Tibial nerve (tissue), 4 donors: ENCODE data around the gene CARNS1. TPM values are rescaled to one million over a fixed set of nuclear protein-coding genes. Genes with fewer than 3 reads are reported as not detected.
A peak's percentile ranks its signal among the peaks of the same experiment; 100 is the strongest.

Source experiments
- DNase-seq, 2 donors: peaks; one replicate each; pipeline ENCODE4 v3.0.0-alpha.2; 2019; ENCODE audit warnings: low spot score in 2 of 2
- H3K27ac ChIP-seq, 4 donors: fragments of 200-600 bp; sonication (generic) in 3 of 4; one replicate each; pipeline ENCODE4 v1.5.1; 2017 to 2019; ENCODE audit warnings: mild to moderate bottlenecking in 1 of 4
- H3K27me3 ChIP-seq, 2 donors: fragments of 200-600 bp; sonication (generic) in 1 of 2; one replicate each; pipeline versions ENCODE4 v1.5.1 to v1.6.0; 2017 to 2019
- H3K36me3 ChIP-seq, 3 donors: fragments of 200-600 bp; sonication (generic); one replicate each; pipeline ENCODE4 v1.5.1; 2018 to 2019
- H3K4me1 ChIP-seq, 4 donors: fragments of 200-600 bp; sonication (generic) in 3 of 4; one replicate each; pipeline ENCODE4 v1.5.1; 2017 to 2019
- H3K4me3 ChIP-seq, 4 donors: fragments of 200-600 bp; sonication (generic) in 3 of 4; one replicate each; pipeline ENCODE4 v1.5.1; 2017 to 2019; ENCODE audit warnings: mild to moderate bottlenecking in 1 of 4, moderate library complexity in 1 of 4
- H3K9me3 ChIP-seq, 4 donors: fragments of 200-600 bp; sonication (generic) in 3 of 4; one replicate each; pipeline ENCODE4 v1.5.1; 2017 to 2019
- EP300 ChIP-seq, 2 donors: sonication (generic); formaldehyde crosslinking; IDR thresholded peaks; one replicate each; pipeline ENCODE4 v1.6.1; 2017; ENCODE audit warnings: antibody characterized with exemption in 2 of 2, mild to moderate bottlenecking in 1 of 2
- POLR2A ChIP-seq, 2 donors: fragments of 450-650 bp; IDR thresholded peaks; one replicate each; pipeline ENCODE4 v1.6.1; 2017; ENCODE audit warnings: antibody characterized with exemption in 2 of 2, mild to moderate bottlenecking in 2 of 2, moderate library complexity in 2 of 2
- WGBS, 2 donors: methylation state at CpG; one replicate each; pipeline ENCODE4 v1.1.5; 2018; 5-methylcytosine and 5-hydroxymethylcytosine counted together
- total RNA-seq, 4 donors: library from RNA; depleted of rRNA; stranded (reverse); fragments of >200 nt; gene quantifications; one replicate each; pipeline ENCODE4 v1.1.0, GENCODE V29; 2016
- TF ChIP-seq, protein P1 (sequence below), 5 experiments: fragments of 200-600 bp in 3 of 5; fragments of 450-650 bp in 2 of 5; sonication (generic) in 3 of 5; IDR thresholded peaks; one replicate each; pipeline ENCODE4 v1.5.1; 2016 to 2019; ENCODE audit warnings: antibody characterized with exemption in 5 of 5, mild to moderate bottlenecking in 3 of 5, moderate library complexity in 2 of 5

Gene CARNS1
- total RNA-seq, 4 donors from 2014 or later, result 1.8 to 5.9 (median 4.3) TPM

DNA sequence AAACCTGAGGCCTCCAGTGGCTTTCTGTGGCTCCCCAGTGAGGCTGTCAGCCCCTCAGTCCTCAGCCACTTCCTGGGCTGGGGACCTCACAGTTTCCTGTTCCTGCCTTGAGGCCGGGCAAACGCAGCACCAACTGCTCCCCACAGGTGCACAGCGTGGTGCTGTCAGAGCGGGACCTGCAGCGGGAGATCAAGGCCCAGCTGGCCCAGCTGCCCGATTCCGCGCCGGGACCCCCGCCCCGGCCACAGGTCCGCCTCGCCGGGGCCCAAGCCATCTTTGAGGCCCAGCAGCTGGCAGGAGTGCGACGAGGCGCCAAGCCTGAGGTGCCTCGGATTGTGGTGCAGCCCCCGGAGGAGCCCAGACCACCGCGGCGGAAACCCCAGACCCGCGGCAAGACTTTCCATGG lies 6.2 kb upstream of the CARNS1 start:
- peak overlapping the region in 3 of 4 donors; percentile 51 to 77 (median 60) for H3K27ac ChIP-seq
- H3K4me3 ChIP-seq, result peak overlapping the region in 1 of 4 donors; percentile 20
- DNase-seq, result no peak
- H3K27me3 ChIP-seq, result peaks cover 0 to 41% of the 10 kb centered on the region in 2 donors
- TF ChIP-seq EP300 (IDR thresholded peaks at IDR 0.05), result no peak
- TF ChIP-seq, protein P1, sequence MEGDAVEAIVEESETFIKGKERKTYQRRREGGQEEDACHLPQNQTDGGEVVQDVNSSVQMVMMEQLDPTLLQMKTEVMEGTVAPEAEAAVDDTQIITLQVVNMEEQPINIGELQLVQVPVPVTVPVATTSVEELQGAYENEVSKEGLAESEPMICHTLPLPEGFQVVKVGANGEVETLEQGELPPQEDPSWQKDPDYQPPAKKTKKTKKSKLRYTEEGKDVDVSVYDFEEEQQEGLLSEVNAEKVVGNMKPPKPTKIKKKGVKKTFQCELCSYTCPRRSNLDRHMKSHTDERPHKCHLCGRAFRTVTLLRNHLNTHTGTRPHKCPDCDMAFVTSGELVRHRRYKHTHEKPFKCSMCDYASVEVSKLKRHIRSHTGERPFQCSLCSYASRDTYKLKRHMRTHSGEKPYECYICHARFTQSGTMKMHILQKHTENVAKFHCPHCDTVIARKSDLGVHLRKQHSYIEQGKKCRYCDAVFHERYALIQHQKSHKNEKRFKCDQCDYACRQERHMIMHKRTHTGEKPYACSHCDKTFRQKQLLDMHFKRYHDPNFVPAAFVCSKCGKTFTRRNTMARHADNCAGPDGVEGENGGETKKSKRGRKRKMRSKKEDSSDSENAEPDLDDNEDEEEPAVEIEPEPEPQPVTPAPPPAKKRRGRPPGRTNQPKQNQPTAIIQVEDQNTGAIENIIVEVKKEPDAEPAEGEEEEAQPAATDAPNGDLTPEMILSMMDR (IDR thresholded peaks at IDR 0.05), result no peak
- no peak for TF ChIP-seq POLR2A (IDR thresholded peaks at IDR 0.05)
- H3K4me1 ChIP-seq, result peaks cover 0 to 56% (median 34%) of the 10 kb centered on the region in 4 donors
- no peaks in the 10 kb centered on the region for H3K36me3 ChIP-seq
- no peaks in the 10 kb centered on the region for H3K9me3 ChIP-seq
- 68 to 80% methylated on average over 13 to 19 of the region's 24 CpGs for WGBS, 2 donors

DNA sequence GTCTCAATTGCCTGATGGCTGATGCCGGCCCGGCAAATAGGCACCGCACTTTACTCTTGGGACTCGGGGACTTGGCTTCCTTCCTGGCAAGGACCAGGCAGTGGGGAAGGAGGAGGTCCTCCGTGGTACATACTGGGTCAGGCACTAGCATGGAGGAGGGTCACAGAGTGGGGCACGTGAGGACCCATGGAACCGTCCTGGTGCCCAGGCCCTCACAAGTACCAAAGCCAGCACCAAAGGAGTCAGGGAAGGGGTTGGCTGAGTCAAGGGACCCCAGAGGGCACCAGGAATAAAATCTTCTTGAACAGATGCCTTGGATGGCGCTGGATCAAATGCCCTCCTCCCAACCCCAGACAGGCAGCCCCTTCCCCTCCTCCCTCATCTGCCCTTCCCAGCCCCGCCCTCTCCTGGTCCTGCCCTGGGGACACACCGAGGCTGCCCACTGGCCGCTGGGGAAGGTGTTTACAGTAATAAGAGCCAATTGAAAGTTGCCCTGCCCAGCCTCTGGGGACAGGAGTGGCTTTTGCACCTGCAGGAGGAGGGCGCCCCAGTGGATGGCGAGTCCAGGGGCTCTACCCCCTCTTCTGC lies 5.6 kb upstream of the CARNS1 start:
- no peak for DNase-seq
- H3K9me3 ChIP-seq, result no peaks in the 10 kb centered on the region
- H3K4me3 ChIP-seq, result peak overlapping the region in 1 of 4 donors; percentile 20
- TF ChIP-seq POLR2A (IDR thresholded peaks at IDR 0.05), result no peak
- TF ChIP-seq, protein P1 (IDR thresholded peaks at IDR 0.05), result no peak
- TF ChIP-seq EP300 (IDR thresholded peaks at IDR 0.05), result no peak
- H3K27ac ChIP-seq, result peak overlapping the region in 3 of 4 donors; percentile 51 to 77 (median 60)
- 17 to 23% methylated on average over 9 to 13 of the region's 13 CpGs for WGBS, 2 donors
- no peaks in the 10 kb centered on the region for H3K36me3 ChIP-seq
- peaks cover 0 to 55% (median 34%) of the 10 kb centered on the region in 4 donors for H3K4me1 ChIP-seq
- H3K27me3 ChIP-seq, result peaks cover 0 to 47% of the 10 kb centered on the region in 2 donors

DNA sequence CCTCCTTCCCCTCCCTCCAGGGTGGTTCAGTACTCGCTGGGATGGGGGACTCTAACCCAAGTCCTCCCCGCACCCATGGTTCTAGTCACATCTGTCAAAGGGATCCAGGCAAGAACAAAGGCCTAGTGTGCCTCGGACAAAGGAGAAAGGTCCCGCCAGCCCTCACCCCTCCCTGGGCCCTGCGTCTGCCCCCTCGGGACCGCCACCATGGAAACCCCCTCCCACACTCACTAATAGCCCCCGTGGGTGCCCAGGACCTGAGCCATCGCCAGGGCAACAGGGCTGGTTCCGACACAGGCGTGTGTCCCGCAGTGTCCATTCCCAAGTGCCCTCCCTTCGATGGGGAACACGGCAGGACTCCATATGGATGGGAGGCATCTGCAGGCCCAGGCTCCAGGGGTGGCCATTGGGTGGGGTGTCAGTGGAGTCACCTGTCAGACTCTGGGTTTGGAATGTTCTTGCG lies 5.1 kb upstream of the CARNS1 start:
- WGBS, 2 donors, result 30 to 48% methylated on average over 2 to 15 of the region's 15 CpGs

DNA sequence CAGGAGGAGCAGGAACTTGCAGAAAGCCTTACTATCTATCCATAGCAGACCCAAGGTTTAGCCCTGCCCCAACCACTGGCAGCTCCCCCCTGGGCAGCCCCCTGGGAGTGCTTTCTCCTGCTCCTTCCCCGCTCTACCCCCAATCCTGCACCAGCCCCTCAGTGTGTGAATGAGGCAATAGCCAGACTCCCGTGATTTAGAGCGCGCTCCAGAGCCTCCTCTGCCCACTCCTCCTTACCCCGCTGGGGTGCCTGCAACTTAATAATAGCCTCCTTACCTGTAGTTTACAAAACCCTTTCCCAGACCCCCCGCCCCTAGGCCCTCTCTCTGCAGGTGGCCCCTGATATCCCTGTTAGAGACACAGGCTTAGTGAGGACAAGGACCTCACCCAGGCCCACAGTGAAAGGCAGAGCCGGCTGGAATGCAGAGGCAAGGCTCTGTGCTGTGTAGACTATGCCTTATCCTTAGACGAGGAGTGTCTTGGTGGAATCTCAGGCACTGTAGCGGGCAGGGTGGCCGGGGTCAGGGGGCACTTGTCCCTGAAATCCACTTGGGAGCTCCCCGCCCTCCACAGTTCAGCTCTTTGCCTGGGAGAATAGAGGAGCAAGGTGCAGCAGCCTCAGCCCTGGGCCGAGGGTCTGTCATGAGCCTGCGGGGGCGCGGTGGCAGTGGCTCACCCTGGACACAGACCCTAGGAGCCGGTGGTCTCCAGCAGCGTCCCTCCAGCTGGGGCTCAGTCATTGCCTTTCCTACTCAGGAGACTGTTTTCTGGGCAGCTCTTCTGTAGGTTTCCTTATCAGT lies 4.3 kb upstream of the CARNS1 start:
- no peak overlapping the region for H3K4me3 ChIP-seq
- peak overlapping the region in 3 of 4 donors; percentile 60 to 77 (median 64) for H3K27ac ChIP-seq
- no peak for DNase-seq
- H3K4me1 ChIP-seq, result peaks cover 0 to 60% (median 43%) of the 10 kb centered on the region in 4 donors
- 66 to 71% methylated on average over 12 to 13 of the region's 17 CpGs for WGBS, 2 donors
- no peaks in the 10 kb centered on the region for H3K9me3 ChIP-seq
- peaks cover 0 to 52% of the 10 kb centered on the region in 2 donors for H3K27me3 ChIP-seq
- H3K36me3 ChIP-seq, result no peaks in the 10 kb centered on the region
- TF ChIP-seq POLR2A (IDR thresholded peaks at IDR 0.05) (no peak), EP300 (IDR thresholded peaks at IDR 0.05) (no peak)
- TF ChIP-seq, protein P1 (IDR thresholded peaks at IDR 0.05), result no peak

More for the DNA sequence above, 5.1 kb upstream of the CARNS1 start:
- H3K36me3 ChIP-seq, result no peaks in the 10 kb centered on the region
- DNase-seq, result no peak
- peaks cover 0 to 52% of the 10 kb centered on the region in 2 donors for H3K27me3 ChIP-seq
- no peaks in the 10 kb centered on the region for H3K9me3 ChIP-seq
- peaks cover 0 to 55% (median 37%) of the 10 kb centered on the region in 4 donors for H3K4me1 ChIP-seq
- peak overlapping the region in 3 of 4 donors; percentile 60 to 77 (median 64) for H3K27ac ChIP-seq
- TF ChIP-seq POLR2A (IDR thresholded peaks at IDR 0.05), result no peak
- TF ChIP-seq, protein P1 (IDR thresholded peaks at IDR 0.05), result no peak
- peak in 1 of 2 donors; percentile 43 for TF ChIP-seq EP300 (IDR thresholded peaks at IDR 0.05)
- no peak overlapping the region for H3K4me3 ChIP-seq

DNA sequence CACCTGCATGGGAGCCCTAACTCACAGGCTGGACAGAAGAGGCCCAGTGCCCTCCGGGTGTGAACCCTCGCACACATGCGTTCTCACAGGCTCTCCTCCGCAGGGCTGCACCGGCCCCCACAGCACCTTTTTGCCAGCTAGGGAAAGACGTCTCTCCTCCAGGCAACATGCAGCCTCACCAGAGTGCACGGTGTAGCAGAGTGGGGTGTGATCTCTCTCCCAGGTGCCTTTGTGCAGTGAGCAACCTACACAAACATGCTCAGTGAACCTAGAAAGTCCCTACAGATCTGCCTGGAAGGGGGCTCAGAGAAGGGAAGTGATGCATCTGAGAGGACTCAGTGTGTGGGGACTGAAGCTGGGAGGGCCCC lies 3.7 kb upstream of the CARNS1 start:
- Histone ChIP-seq H3K27ac (peak overlapping the region in 2 of 4 donors; percentile 64 to 77), H3K4me1 (peaks cover 0 to 66% (median 46%) of the 10 kb centered on the region in 4 donors), H3K9me3 (no peaks in the 10 kb centered on the region), H3K36me3 (no peaks in the 10 kb centered on the region), H3K27me3 (peaks cover 0 to 52% of the 10 kb centered on the region in 2 donors), H3K4me3 (no peak overlapping the region)
- no peak for TF ChIP-seq EP300 (IDR thresholded peaks at IDR 0.05)
- TF ChIP-seq, protein P1 (IDR thresholded peaks at IDR 0.05), result no peak
- TF ChIP-seq POLR2A (IDR thresholded peaks at IDR 0.05), result no peak
- WGBS, 2 donors, result 66 to 81% methylated on average over 7 of the region's 7 CpGs
- DNase-seq, result no peak
